HepG2 (cell line): ENCODE measurements around the gene CNPY4. TPM values are rescaled to one million over a fixed set of nuclear protein-coding genes. Genes with fewer than 3 reads are reported as not detected.
A peak's percentile ranks its signal among the peaks of the same experiment; 100 is the strongest.

Experiments
- ARID2 ChIP-seq: sonication (generic); formaldehyde crosslinking; IDR thresholded peaks from 2 replicates; pipeline ENCODE4 v1.8.1; 2022; ENCODE audit warnings: mild to moderate bottlenecking, missing genetic modification reagents, borderline replicate concordance
- ATRX ChIP-seq: sonication (generic); formaldehyde crosslinking; IDR thresholded peaks from 2 replicates; pipeline ENCODE4 v1.4.0; 2020; ENCODE audit warnings: missing genetic modification reagents, borderline replicate concordance
- CBX2 ChIP-seq, 2 experiments: fragments of 200-600 bp in 1 of 2; sonication (generic); formaldehyde crosslinking in 1 of 2; IDR thresholded peaks; 2 replicates each; pipeline versions ENCODE4 v1.7.0 to v1.8.1; 2018 to 2022; ENCODE audit warnings: low read depth in 2 of 2, low read length in 1 of 2, mild to moderate bottlenecking in 1 of 2, missing genetic modification reagents in 1 of 2
- CBX5 ChIP-seq: sonication (generic); formaldehyde crosslinking; IDR thresholded peaks from 2 replicates; pipeline ENCODE4 v1.4.0; 2020; ENCODE audit warnings: missing genetic modification reagents, borderline replicate concordance
- CREBL2 ChIP-seq: sonication (generic); formaldehyde crosslinking; IDR thresholded peaks from 2 replicates; pipeline ENCODE4 v1.8.1; 2023; ENCODE audit warnings: missing genetic modification reagents, mild to moderate bottlenecking, borderline replicate concordance
- DDIT3 ChIP-seq: sonication (generic); formaldehyde crosslinking; IDR thresholded peaks from 2 replicates; pipeline ENCODE4 v1.4.0; 2020; ENCODE audit warnings: mild to moderate bottlenecking, missing genetic modification reagents
- EED ChIP-seq: sonication (generic); formaldehyde crosslinking; IDR thresholded peaks from 2 replicates; pipeline ENCODE4 v1.5.0; 2020; ENCODE audit warnings: mild to moderate bottlenecking, missing genetic modification reagents
- FOXA1 ChIP-seq, 2 experiments: fragments of 450-650 bp in 1 of 2; sonication (generic) in 1 of 2; formaldehyde crosslinking in 1 of 2; IDR thresholded peaks; 2 replicates each; pipeline versions ENCODE4 v1.4.0 to v1.6.1; 2016 to 2020; ENCODE audit warnings: missing genetic modification reagents in 1 of 2
- HOXA3 ChIP-seq: sonication (generic); formaldehyde crosslinking; IDR thresholded peaks from 2 replicates; pipeline ENCODE4 v1.5.0; 2020; ENCODE audit warnings: missing genetic modification reagents
- IRF2 ChIP-seq: IDR thresholded peaks from 2 replicates; pipeline ENCODE4 v1.6.1; 2018; ENCODE audit warnings: missing genetic modification reagents, missing compliant biosample characterization
- ISX ChIP-seq: sonication (generic); formaldehyde crosslinking; conservative IDR thresholded peaks from 2 replicates; pipeline ENCODE4 v1.5.0; 2020; ENCODE audit warnings: missing genetic modification reagents
- NFKBIZ ChIP-seq: IDR thresholded peaks from 2 replicates; pipeline ENCODE4 v1.6.1; 2018; ENCODE audit warnings: missing genetic modification reagents, missing compliant biosample characterization
- POGK ChIP-seq: sonication (generic); formaldehyde crosslinking; conservative IDR thresholded peaks from 2 replicates; pipeline ENCODE4 v1.8.0; 2022; ENCODE audit warnings: mild to moderate bottlenecking, moderate library complexity, missing genetic modification reagents
- PREB ChIP-seq: sonication (generic); formaldehyde crosslinking; IDR thresholded peaks from 2 replicates; pipeline ENCODE4 v1.4.0; 2020; ENCODE audit warnings: missing genetic modification reagents
- RARG ChIP-seq: sonication (generic); formaldehyde crosslinking; IDR thresholded peaks from 2 replicates; pipeline ENCODE4 v1.4.0; 2020; ENCODE audit warnings: low read depth, mild to moderate bottlenecking, missing genetic modification reagents
- ZFP90 ChIP-seq: sonication (generic); formaldehyde crosslinking; IDR thresholded peaks from 2 replicates; pipeline ENCODE4 v1.8.0; 2022; ENCODE audit warnings: missing genetic modification reagents, mild to moderate bottlenecking, inconsistent platforms, borderline replicate concordance
- ZFX ChIP-seq: sonication (generic); formaldehyde crosslinking; IDR thresholded peaks from 2 replicates; pipeline ENCODE4 v1.4.0; 2020; ENCODE audit warnings: mild to moderate bottlenecking, low read depth, missing genetic modification reagents, moderate library complexity
- ZNF280B ChIP-seq: sonication (generic); formaldehyde crosslinking; IDR thresholded peaks from 2 replicates; pipeline ENCODE4 v1.5.0; 2020; ENCODE audit warnings: missing genetic modification reagents, mild to moderate bottlenecking, borderline replicate concordance
- ZNF441 ChIP-seq: sonication (generic); formaldehyde crosslinking; IDR thresholded peaks from 2 replicates; pipeline ENCODE4 v1.7.0; 2021; ENCODE audit warnings: missing genetic modification reagents, borderline replicate concordance
- ZNF496 ChIP-seq: sonication (generic); formaldehyde crosslinking; IDR thresholded peaks from 2 replicates; pipeline ENCODE4 v1.8.1; 2023; ENCODE audit warnings: mild to moderate bottlenecking, moderate library complexity, missing genetic modification reagents; ENCODE audit not compliant: insufficient replicate concordance
- ZNF512 ChIP-seq: sonication (generic); formaldehyde crosslinking; IDR thresholded peaks from 2 replicates; pipeline ENCODE4 v1.4.0; 2020; ENCODE audit warnings: mild to moderate bottlenecking, missing genetic modification reagents
- polyA plus RNA-seq, 8 experiments: library from polyadenylated mRNA; depleted of rRNA in 3 of 8; stranded (reverse) in 7 of 8; unstranded in 1 of 8; fragments of >200 nt; fragmentation: Illumina TruSeq in 4 of 8; extraction: Trizol in 4 of 8; gene quantifications; 2 replicates each; pipeline versions ENCODE4 v1.2.1 to v1.2.3, GENCODE V29; 2011 to 2016; ENCODE audit warnings: low read depth in 4 of 8, missing spikeins in 1 of 8, mixed read lengths in 1 of 8; ENCODE audit not compliant: insufficient read depth in 1 of 8
- total RNA-seq, 5 experiments: library from RNA; depleted of rRNA; stranded (reverse); fragments of >200 nt; fragmentation: Illumina TruSeq; extraction: Trizol; gene quantifications; 2 replicates each; pipeline ENCODE4 v1.2.3, GENCODE V29; 2016; ENCODE audit warnings: low read depth in 1 of 5

Gene CNPY4
- total and polyA plus RNA-seq, 2 of the 13 experiments (the other 11 are each of a cell fraction or from before 2014, with no cell fraction given) = 6.2 to 12.7 TPM

DNA sequence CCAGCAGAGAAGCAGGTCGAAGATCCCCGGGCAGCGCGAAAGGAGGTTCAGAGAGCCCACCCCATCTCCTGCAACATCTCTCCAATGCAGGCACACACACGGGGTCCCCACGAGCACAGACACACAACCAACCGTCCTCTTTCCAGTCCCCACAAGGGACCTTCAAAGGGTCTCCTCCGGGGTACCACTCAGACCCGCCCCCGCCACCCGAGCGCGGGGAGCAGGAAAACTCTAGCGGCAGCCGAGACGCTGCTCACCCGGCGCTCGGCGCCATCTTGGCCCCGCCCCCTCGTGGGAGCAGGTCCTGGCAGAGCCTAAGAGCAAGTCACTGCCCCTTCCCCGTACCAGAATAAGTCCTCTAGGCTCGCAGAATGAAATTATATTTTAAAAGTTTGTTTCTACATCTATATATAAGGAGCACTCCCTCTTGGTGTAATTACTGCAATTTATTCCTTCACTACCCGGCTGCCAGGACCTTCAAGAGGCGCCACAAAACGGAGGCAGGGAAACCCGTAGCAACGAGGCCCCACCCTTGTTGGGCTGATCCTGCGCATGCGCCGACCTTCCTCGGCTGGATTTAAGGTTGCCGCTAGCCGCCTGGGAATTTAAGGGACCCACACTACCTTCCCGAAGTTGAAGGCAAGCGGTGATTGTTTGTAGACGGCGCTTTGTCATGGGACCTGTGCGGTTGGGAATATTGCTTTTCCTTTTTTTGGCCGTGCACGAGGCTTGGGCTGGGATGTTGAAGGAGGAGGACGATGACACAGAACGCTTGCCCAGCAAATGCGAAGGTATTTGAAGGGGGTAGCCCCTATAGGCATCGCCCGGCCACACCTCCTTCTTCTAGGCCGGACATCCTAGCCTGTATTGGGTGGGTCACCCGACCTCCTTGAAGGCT lies at the start of gene CNPY4, which contains the start of gene TAF6 (continued):
- TF ChIP-seq IRF2 (CRISPR knock-in tag) = peak; percentile 31
- no peak for TF ChIP-seq CBX2 (IDR thresholded peaks at IDR 0.05; ENCODE audit: low read depth, low read length)
- TF ChIP-seq CBX2 (CRISPR knock-in tag; IDR thresholded peaks at IDR 0.05; ENCODE audit: low read depth) = no peak
- no peak for TF ChIP-seq ISX (CRISPR knock-in tag)
- no peak for TF ChIP-seq ARID2
- TF ChIP-seq CBX5 (CRISPR knock-in tag) = no peak; the same call in 1 of the 2 replicates
- no peak for TF ChIP-seq RARG (CRISPR knock-in tag)
- TF ChIP-seq ZNF512 (CRISPR knock-in tag) = no peak
- TF ChIP-seq ZNF280B (CRISPR knock-in tag) = no peak
- TF ChIP-seq ZNF496 = no peak
- peak; percentile 86; the same call in 1 of the 2 replicates for TF ChIP-seq ZFP90 (CRISPR knock-in tag)
- peak; percentile 67; the same call in 1 of the 2 replicates for TF ChIP-seq HOXA3 (CRISPR knock-in tag)
- no peak for TF ChIP-seq ZFX
- no peak; the same call in 1 of the 2 replicates for TF ChIP-seq NFKBIZ (CRISPR knock-in tag)
- no peak for TF ChIP-seq DDIT3 (CRISPR knock-in tag)
- no peak for TF ChIP-seq EED (CRISPR knock-in tag)
- TF ChIP-seq FOXA1 (IDR thresholded peaks at IDR 0.05) = no peak
- no peak for TF ChIP-seq FOXA1 (CRISPR knock-in tag; IDR thresholded peaks at IDR 0.05)
- peak; percentile 100 for TF ChIP-seq ZNF441 (CRISPR knock-in tag)
- no peak; the same call in 1 of the 2 replicates for TF ChIP-seq CREBL2 (CRISPR knock-in tag)
- 0 out of 2 replicates have a peak, but pooled peaks have one; percentile 2 for TF ChIP-seq POGK (CRISPR knock-in tag)
- no peak for TF ChIP-seq ATRX (CRISPR knock-in tag)
- no peak for TF ChIP-seq PREB (CRISPR knock-in tag)
